Nephron progenitor cell (in vitro differentiated cells): ENCODE results near the gene SNCA.

Experiments used
- DNase-seq: peaks from one replicate; pipeline ENCODE4 v3.0.0; 2021
- H3K27ac Mint-ChIP-seq: 2 replicates; pipeline ENCODE4 v1.8.0; 2021; ENCODE audit warnings: mild to moderate bottlenecking, moderate library complexity, mixed read lengths
- H3K27me3 Mint-ChIP-seq: 2 replicates; pipeline ENCODE4 v1.8.0; 2021; ENCODE audit warnings: mild to moderate bottlenecking, low read depth, mixed read lengths; ENCODE audit not compliant: poor library complexity
- H3K36me3 Mint-ChIP-seq: 2 replicates; pipeline ENCODE4 v1.8.0; 2021; ENCODE audit warnings: low read depth, mixed read lengths
- H3K4me1 Mint-ChIP-seq: 2 replicates; pipeline ENCODE4 v1.8.0; 2021; ENCODE audit warnings: mixed read lengths
- H3K4me3 Mint-ChIP-seq: 2 replicates; pipeline ENCODE4 v1.8.0; 2021; ENCODE audit warnings: mild to moderate bottlenecking, moderate library complexity, mixed read lengths
- H3K9me3 Mint-ChIP-seq: 2 replicates; pipeline ENCODE4 v1.8.0; 2021; ENCODE audit warnings: mild to moderate bottlenecking, moderate library complexity, mixed read lengths
- TF ChIP-seq, protein P1 (sequence below): fragments of 200-600 bp; sonication (generic); IDR thresholded peaks from 2 replicates; pipeline ENCODE4 v1.5.0; 2021; ENCODE audit warnings: antibody characterized with exemption

SNCA gene

DNA sequence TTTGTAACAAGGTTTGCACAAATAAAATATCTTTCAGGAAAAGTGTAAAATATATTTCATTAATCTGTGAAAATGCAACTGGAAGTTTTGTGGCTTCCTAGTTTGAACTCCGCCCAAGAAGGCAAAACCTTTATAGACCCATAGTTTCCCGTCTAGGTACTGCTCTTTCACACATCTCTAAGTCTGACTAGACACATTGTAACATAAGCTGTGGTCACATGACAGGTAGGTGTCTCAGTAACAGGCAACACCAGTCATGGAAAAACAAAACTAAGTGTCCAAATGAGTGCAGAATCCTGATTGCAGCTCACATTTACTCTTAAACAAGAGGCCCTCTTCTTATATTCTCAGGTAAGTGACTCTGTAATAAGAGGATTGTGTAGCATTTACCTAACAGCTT is 55.6 kb downstream of the SNCA start:
- no peaks in the 10 kb centered on the region for H3K27me3 Mint-ChIP-seq
- peaks cover 47% of the 10 kb centered on the region for H3K9me3 Mint-ChIP-seq
- no peak overlapping the region for H3K27ac Mint-ChIP-seq
- H3K4me3 Mint-ChIP-seq: no peak overlapping the region
- no peak for DNase-seq
- peaks cover 5% of the 10 kb centered on the region for H3K4me1 Mint-ChIP-seq
- TF ChIP-seq, protein P1, sequence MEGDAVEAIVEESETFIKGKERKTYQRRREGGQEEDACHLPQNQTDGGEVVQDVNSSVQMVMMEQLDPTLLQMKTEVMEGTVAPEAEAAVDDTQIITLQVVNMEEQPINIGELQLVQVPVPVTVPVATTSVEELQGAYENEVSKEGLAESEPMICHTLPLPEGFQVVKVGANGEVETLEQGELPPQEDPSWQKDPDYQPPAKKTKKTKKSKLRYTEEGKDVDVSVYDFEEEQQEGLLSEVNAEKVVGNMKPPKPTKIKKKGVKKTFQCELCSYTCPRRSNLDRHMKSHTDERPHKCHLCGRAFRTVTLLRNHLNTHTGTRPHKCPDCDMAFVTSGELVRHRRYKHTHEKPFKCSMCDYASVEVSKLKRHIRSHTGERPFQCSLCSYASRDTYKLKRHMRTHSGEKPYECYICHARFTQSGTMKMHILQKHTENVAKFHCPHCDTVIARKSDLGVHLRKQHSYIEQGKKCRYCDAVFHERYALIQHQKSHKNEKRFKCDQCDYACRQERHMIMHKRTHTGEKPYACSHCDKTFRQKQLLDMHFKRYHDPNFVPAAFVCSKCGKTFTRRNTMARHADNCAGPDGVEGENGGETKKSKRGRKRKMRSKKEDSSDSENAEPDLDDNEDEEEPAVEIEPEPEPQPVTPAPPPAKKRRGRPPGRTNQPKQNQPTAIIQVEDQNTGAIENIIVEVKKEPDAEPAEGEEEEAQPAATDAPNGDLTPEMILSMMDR: no peak
- H3K36me3 Mint-ChIP-seq: peaks cover 43% of the 10 kb centered on the region

DNA sequence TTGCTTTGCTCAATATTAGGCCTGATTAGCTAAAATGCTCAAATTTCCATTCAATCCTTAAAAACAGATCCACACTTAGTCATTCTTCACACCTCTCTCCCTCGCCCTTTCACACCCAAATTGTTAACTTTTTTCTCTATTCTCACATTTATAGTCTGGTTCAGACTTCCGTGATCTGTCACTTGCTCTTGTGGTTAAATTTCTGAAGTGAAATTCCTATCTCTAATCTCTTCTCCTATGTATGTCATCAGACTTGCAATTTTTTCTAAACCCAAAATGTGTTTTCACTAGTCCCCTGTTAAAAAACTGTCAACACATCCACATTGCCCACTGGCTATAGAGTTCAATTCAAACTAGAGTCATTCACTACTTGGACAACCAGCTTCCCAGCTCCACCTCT is 63.2 kb downstream of the SNCA start:
- Mint-ChIP-seq H3K9me3 (peaks cover 46% of the 10 kb centered on the region), H3K27ac (no peak overlapping the region), H3K36me3 (peaks cover 59% of the 10 kb centered on the region), H3K4me1 (peaks cover 7% of the 10 kb centered on the region), H3K27me3 (no peaks in the 10 kb centered on the region), H3K4me3 (no peak overlapping the region)
- TF ChIP-seq, protein P1: no peak
- no peak for DNase-seq

DNA sequence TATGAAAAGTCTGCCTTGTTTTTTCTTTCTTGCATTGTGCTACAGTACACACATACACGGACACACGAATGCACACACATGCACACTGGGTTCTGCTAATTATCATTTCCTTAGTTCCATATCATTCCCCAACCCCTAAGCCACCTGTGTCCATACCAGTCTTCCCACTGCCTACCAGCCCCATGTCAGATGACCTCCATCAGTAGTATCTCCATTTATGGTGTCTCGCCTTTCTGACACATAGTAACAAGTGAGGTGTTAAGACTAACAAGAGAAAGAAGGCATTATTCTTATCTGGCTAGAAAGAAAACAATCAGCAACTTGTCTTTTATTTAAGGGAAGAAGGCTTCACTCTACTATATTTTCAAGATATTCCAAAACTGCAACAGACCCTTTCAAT is 67.1 kb downstream of the SNCA start:
- Mint-ChIP-seq H3K27me3 (no peaks in the 10 kb centered on the region), H3K27ac (peak overlapping the region; percentile 4), H3K4me3 (no peak overlapping the region), H3K4me1 (peaks cover 7% of the 10 kb centered on the region), H3K9me3 (peaks cover 15% of the 10 kb centered on the region), H3K36me3 (peaks cover 21% of the 10 kb centered on the region)
- no peak for DNase-seq
- TF ChIP-seq, protein P1: no peak

- Mint-ChIP-seq H3K9me3 (peaks cover 6% of the 10 kb centered on the region), H3K27me3 (no peaks in the 10 kb centered on the region), H3K4me1 (peaks cover 7% of the 10 kb centered on the region), H3K4me3 (no peak overlapping the region), H3K27ac (no peak overlapping the region), H3K36me3 (peaks cover 5% of the 10 kb centered on the region)
- TF ChIP-seq, protein P1: no peak
- no peak for DNase-seq
Measured at GRCh38 chr4:89767924-89768323, 69.0 kb downstream of the SNCA start.

- H3K27me3 Mint-ChIP-seq: no peaks in the 10 kb centered on the region
- peaks cover 18% of the 10 kb centered on the region for H3K4me1 Mint-ChIP-seq
- DNase-seq: no peak
- TF ChIP-seq, protein P1: no peak
- H3K4me3 Mint-ChIP-seq: no peak overlapping the region
- H3K9me3 Mint-ChIP-seq: peaks cover 6% of the 10 kb centered on the region
- H3K27ac Mint-ChIP-seq: no peak overlapping the region
- peaks cover 9% of the 10 kb centered on the region for H3K36me3 Mint-ChIP-seq
Measured at GRCh38 chr4:89765966-89766365, 71.0 kb downstream of the SNCA start.

DNA sequence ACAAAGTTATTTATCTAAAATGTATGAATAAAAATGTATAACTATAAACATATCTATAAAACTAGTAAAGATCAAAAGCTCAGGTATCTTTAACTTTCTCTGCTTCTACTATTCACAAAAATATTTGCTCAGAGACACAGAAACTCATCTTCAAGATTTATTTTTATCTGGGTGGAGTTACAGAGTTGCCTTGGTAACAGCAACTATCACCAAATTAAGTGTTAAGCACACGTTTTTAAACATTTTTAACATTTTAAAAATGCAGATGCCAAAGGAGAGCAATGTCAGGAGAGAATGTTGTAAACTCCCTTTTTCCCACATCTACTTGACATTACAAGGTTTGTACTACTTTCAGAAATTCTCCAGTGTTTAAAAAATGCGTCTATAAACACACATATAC is 71.4 kb downstream of the SNCA start:
- no peaks in the 10 kb centered on the region for H3K27me3 Mint-ChIP-seq
- TF ChIP-seq, protein P1: no peak
- H3K27ac Mint-ChIP-seq: no peak overlapping the region
- H3K4me3 Mint-ChIP-seq: no peak overlapping the region
- H3K4me1 Mint-ChIP-seq: peaks cover 18% of the 10 kb centered on the region
- DNase-seq: no peak
- peaks cover 6% of the 10 kb centered on the region for H3K9me3 Mint-ChIP-seq
- H3K36me3 Mint-ChIP-seq: peaks cover 9% of the 10 kb centered on the region
